SU-DHL-6 (cell line): ENCODE measurements around the gene ACSS1.

Experiments
- H2AFZ ChIP-seq: fragments of 200-600 bp; sonication (generic); 2 replicates; pipeline ENCODE4 v1.6.1; 2014; ENCODE audit warnings: low read depth, mild to moderate bottlenecking, moderate library complexity, mixed read lengths, antibody characterized with exemption, low read length; ENCODE audit not compliant: severe bottlenecking
- H3F3A ChIP-seq: fragments of 200-600 bp; shearing (Covaris generic); 2 replicates; pipeline ENCODE4 v1.6.0; 2016; ENCODE audit warnings: antibody characterized with exemption, mild to moderate bottlenecking; ENCODE audit not compliant: insufficient read depth
- H3K27ac ChIP-seq: fragments of 200-600 bp; sonication (generic); 2 replicates; pipeline ENCODE4 v1.5.1; 2016; ENCODE audit warnings: low read depth, mild to moderate bottlenecking, low read length, moderate library complexity, mixed read lengths
- H3K27me3 ChIP-seq: fragments of 200-600 bp; sonication (generic), shearing (Covaris generic); 2 replicates; pipeline ENCODE4 v1.6.0; 2014; ENCODE audit warnings: mild to moderate bottlenecking, low read length
- H3K36me3 ChIP-seq: fragments of 200-600 bp; sonication (generic); 2 replicates; pipeline ENCODE4 v1.6.1; 2014; ENCODE audit warnings: mild to moderate bottlenecking, low read length, mixed read lengths
- H3K4me2 ChIP-seq: fragments of 300-600, 200-600 bp; shearing (Covaris generic), sonication (generic); 2 replicates; pipeline ENCODE4 v1.6.0; 2014; ENCODE audit warnings: low read length, low read depth, mild to moderate bottlenecking; ENCODE audit not compliant: poor library complexity, severe bottlenecking
- H3K4me3 ChIP-seq: fragments of 200-600 bp; sonication (generic); 2 replicates; pipeline ENCODE4 v1.5.1; 2014; ENCODE audit warnings: antibody characterized with exemption, low read length, mild to moderate bottlenecking, mixed read lengths; ENCODE audit not compliant: insufficient read depth, poor library complexity, severe bottlenecking
- H3K79me2 ChIP-seq: fragments of 200-600 bp; sonication (generic); 2 replicates; pipeline ENCODE4 v1.6.1; 2014; ENCODE audit warnings: mild to moderate bottlenecking, low read length, moderate library complexity; ENCODE audit not compliant: insufficient read depth
- H3K9ac ChIP-seq: fragments of 200-600 bp; sonication (generic); 2 replicates; pipeline ENCODE4 v1.7.0; 2014; ENCODE audit warnings: mild to moderate bottlenecking, low read length
- H3K9me2 ChIP-seq: fragments of 200-600 bp; sonication (generic); replicated peaks from 2 replicates; pipeline ENCODE4 v1.6.1; 2014; ENCODE audit warnings: low read length; ENCODE audit not compliant: insufficient read depth
- H3K9me3 ChIP-seq: fragments of 200-600 bp; sonication (generic); 2 replicates; pipeline ENCODE4 v1.6.1; 2014; ENCODE audit warnings: low read length, mixed read lengths; ENCODE audit not compliant: insufficient read depth
- H4K20me1 ChIP-seq: fragments of 200-600 bp; sonication (generic); 2 replicates; pipeline ENCODE4 v1.6.1; 2014; ENCODE audit warnings: low read depth, mild to moderate bottlenecking, antibody characterized with exemption, low read length, moderate library complexity, mixed read lengths
- CTCF ChIP-seq: fragments of 200-600 bp; sonication (generic); IDR thresholded peaks from one replicate; pipeline ENCODE4 v1.5.1; 2017; ENCODE audit warnings: antibody characterized with exemption, mild to moderate bottlenecking, low read length, moderate library complexity; ENCODE audit not compliant: insufficient read depth, poor library complexity, severe bottlenecking
- EZH2phosphoT487 ChIP-seq: fragments of 200-600 bp; sonication (generic), shearing (Covaris generic); conservative IDR thresholded peaks from 2 replicates; pipeline ENCODE4 v1.6.1; 2018; ENCODE audit warnings: mild to moderate bottlenecking, antibody characterized with exemption, low read length, moderate library complexity, mixed read lengths

The ACSS1 gene

GRCh38 chr20:25050501-25051350 is 7.2 kb downstream of the ACSS1 start:
- Histone ChIP-seq H3K9me3 (no peaks in the 10 kb centered on the region), H2AFZ (no peak overlapping the region), H3K79me2 (no peaks in the 10 kb centered on the region), H3K4me2 (no peak overlapping the region), H3K27me3 (no peaks in the 10 kb centered on the region), H3F3A (no peaks in the 10 kb centered on the region), H3K27ac (no peak overlapping the region), H4K20me1 (no peaks in the 10 kb centered on the region), H3K36me3 (no peaks in the 10 kb centered on the region), H3K4me3 (no peak overlapping the region), H3K9ac (no peak overlapping the region), H3K9me2 (no peaks in the 10 kb centered on the region)
- TF ChIP-seq EZH2phosphoT487 (no peak), CTCF (no peak)

DNA sequence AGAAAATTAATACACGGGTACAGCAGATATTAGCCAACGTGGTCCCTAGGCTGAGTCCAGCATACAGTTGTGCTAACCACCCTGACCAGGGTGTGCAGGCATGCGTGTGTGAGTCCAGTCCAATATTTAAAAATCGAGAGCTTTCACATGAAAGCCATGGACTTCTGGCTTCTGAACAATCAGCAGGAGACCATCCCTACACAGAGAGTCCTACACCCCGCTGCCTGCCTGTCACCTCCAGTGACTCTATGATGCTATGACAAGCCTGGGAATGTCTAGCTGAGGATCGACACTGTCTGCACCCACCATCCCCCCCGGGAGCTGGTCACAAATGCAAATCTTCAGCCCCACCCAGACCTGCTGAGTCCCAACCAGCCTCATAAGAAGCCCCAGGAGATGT is 7.9 kb downstream of the ACSS1 start:
- Histone ChIP-seq H3K79me2 (no peaks in the 10 kb centered on the region), H3K27ac (no peak overlapping the region), H3K4me3 (no peak overlapping the region), H3K9me3 (no peaks in the 10 kb centered on the region), H3F3A (no peaks in the 10 kb centered on the region), H3K9me2 (no peaks in the 10 kb centered on the region), H3K9ac (no peak overlapping the region), H3K36me3 (no peaks in the 10 kb centered on the region), H3K27me3 (no peaks in the 10 kb centered on the region), H3K4me2 (no peak overlapping the region), H2AFZ (no peak overlapping the region), H4K20me1 (no peaks in the 10 kb centered on the region)
- TF ChIP-seq EZH2phosphoT487 (no peak), CTCF (no peak)

DNA sequence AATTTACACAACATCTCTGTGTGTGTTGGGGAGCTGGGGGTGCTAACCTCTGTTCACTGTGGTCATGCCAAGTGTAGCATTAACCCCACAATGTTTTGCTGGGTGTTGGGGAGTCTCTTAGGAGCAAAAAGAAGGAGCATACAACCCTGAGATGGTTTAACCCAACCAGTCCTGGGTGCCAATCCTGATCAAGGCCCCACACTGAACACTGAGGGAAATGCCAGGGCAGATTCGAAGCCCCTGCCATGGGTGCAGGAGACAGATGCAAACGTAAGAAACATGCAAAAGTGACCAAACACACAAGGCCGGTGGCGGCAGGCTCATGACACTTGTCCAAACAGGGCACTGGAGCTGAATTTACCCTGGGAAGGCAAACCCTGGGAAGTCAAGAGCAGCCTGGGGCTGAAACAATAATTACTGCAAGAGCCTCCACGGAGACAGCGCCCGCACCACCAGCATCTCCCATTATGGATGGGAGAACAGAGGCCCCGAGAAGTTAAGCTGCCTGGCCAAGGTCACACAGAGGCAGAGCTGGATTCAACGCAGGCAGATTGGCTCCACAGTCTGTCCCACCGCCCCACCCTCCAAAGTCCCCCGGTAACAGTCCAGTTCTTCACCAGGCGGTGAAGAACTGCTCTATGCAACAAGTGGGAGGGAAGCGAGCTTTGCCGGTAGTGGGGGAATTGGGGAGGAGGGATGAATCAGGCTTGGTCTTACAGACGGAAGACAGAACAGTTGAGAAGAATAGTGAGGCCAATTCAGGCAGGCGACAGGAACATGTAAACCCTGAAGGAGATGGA is 8.5 kb downstream of the ACSS1 start:
- Histone ChIP-seq H3K4me2 (no peak overlapping the region), H4K20me1 (no peaks in the 10 kb centered on the region), H3K9me3 (no peaks in the 10 kb centered on the region), H3F3A (no peaks in the 10 kb centered on the region), H3K9ac (no peak overlapping the region), H3K27ac (no peak overlapping the region), H3K9me2 (no peaks in the 10 kb centered on the region), H3K27me3 (no peaks in the 10 kb centered on the region), H2AFZ (no peak overlapping the region), H3K79me2 (no peaks in the 10 kb centered on the region), H3K4me3 (no peak overlapping the region), H3K36me3 (no peaks in the 10 kb centered on the region)
- no peak for TF ChIP-seq CTCF
- no peak for TF ChIP-seq EZH2phosphoT487
